HL-60 (cell line): ENCODE measurements around the gene ODC1.

Source experiments
- DNase-seq, 2 experiments: peaks; one replicate each; pipeline ENCODE4 v3.0.0-alpha.2; 2010 to 2020; ENCODE audit warnings: low read depth in 1 of 2, low spot score in 1 of 2
- H3K27ac ChIP-seq: fragments of 250-450 bp; sonication (Bioruptor Pico); replicated peaks from 2 replicates; pipeline ENCODE4 v1.5.1; 2020; ENCODE audit warnings: mild to moderate bottlenecking, moderate library complexity
- H3K27me3 ChIP-seq: fragments of 250-450 bp; sonication (Bioruptor Pico); 2 replicates; pipeline ENCODE4 v1.5.1; 2021; ENCODE audit warnings: mild to moderate bottlenecking, moderate library complexity; ENCODE audit not compliant: insufficient read depth, poor library complexity, severe bottlenecking
- H3K4me3 ChIP-seq: replicated peaks from 2 replicates; pipeline ENCODE4 v1.5.1; 2011; ENCODE audit warnings: mild to moderate bottlenecking, control low read depth, low read length; ENCODE audit not compliant: insufficient read depth
- CTCF ChIP-seq: IDR thresholded peaks from one replicate; pipeline ENCODE4 v1.5.1; 2011; ENCODE audit warnings: low read length, control low read depth, inconsistent platforms; ENCODE audit not compliant: insufficient read depth
- GABPA ChIP-seq: IDR thresholded peaks from 2 replicates; pipeline ENCODE4 v1.6.1; 2012; ENCODE audit warnings: low read depth
- POLR2AphosphoS5 ChIP-seq: IDR thresholded peaks from 2 replicates; pipeline ENCODE4 v1.6.1; 2012; ENCODE audit warnings: low read depth
- REST ChIP-seq: IDR thresholded peaks from 2 replicates; pipeline ENCODE4 v1.6.1; 2012; ENCODE audit warnings: low read depth; ENCODE audit not compliant: insufficient replicate concordance
- SPI1 ChIP-seq: IDR thresholded peaks from 2 replicates; pipeline ENCODE4 v1.6.1; 2012; ENCODE audit warnings: low read depth, mild to moderate bottlenecking, borderline replicate concordance

The ODC1 gene

GRCh38 chr2:10452956-10453904 lies 5.1 kb upstream of the ODC1 start:
- H3K27me3 ChIP-seq, result no peaks in the 10 kb centered on the region
- H3K27ac ChIP-seq, result no peak overlapping the region
- no peak for DNase-seq
- no peak for TF ChIP-seq SPI1
- no peak for TF ChIP-seq POLR2AphosphoS5
- no peak for TF ChIP-seq GABPA
- no peak for TF ChIP-seq CTCF
- TF ChIP-seq REST, result no peak
- H3K4me3 ChIP-seq, result no peak overlapping the region

- DNase-seq, result peak in 1 of 2 experiments; percentile 35
Measured at GRCh38 chr2:10452312-10452711, 4.2 kb upstream of the ODC1 start.

More at GRCh38 chr2:10452312-10452711, 4.2 kb upstream of the ODC1 start:
- TF ChIP-seq CTCF, result no peak
- no peak for TF ChIP-seq GABPA
- TF ChIP-seq SPI1, result no peak
- TF ChIP-seq REST, result no peak
- TF ChIP-seq POLR2AphosphoS5, result no peak
- Histone ChIP-seq H3K27ac (no peak overlapping the region), H3K27me3 (no peaks in the 10 kb centered on the region), H3K4me3 (no peak overlapping the region)
